ENCODE measurements around the gene CYP2U1.

GRCh38 chr4:107951551-107951950 is 20.2 kb downstream of the CYP2U1 start:
- TF ChIP-seq SIN3A (IDR thresholded peaks at IDR 0.05; ENCODE audit: borderline replicate concordance, insufficient read depth, low read length), result no peak
- no peak for TF ChIP-seq POLR2AphosphoS5 (IDR thresholded peaks at IDR 0.05; ENCODE audit: low read depth, low read length)
- TF ChIP-seq TAF1 (IDR thresholded peaks at IDR 0.05; ENCODE audit: borderline replicate concordance, insufficient read depth, low read length), result no peak
